ENCODE results near the gene AJAP1. TPM values are rescaled to one million over a fixed set of nuclear protein-coding genes. Genes with fewer than 3 reads are reported as not detected.

AJAP1 gene
- total and polyA plus RNA-seq, 2 donors: 0.98 to 1.2 TPM

GRCh38 chr1:4696753-4697152, 42.3 kb downstream of the AJAP1 start:
- DNase-seq (ENCODE audit: extremely low spot score): no peak
- H3K4me3 ChIP-seq (ENCODE audit: low read depth, low read length): no peak overlapping the region
- WGBS: 96% methylated on average over 2 of the region's 2 CpGs

GRCh38 chr1:4697801-4698200, 43.4 kb downstream of the AJAP1 start:
- Histone ChIP-seq H3K4me3 (ENCODE audit: low read depth, low read length) (no peak overlapping the region), H3K36me3 (ENCODE audit: insufficient read depth) (no peaks in the 10 kb centered on the region), H3K27ac (ENCODE audit: low read depth) (no peak overlapping the region), H3K4me1 (ENCODE audit: insufficient read depth) (no peaks in the 10 kb centered on the region)
- 85% methylated on average over 19 of the region's 19 CpGs for WGBS
- DNase-seq (ENCODE audit: extremely low spot score): no peak

More at GRCh38 chr1:4696753-4697152, 42.3 kb downstream of the AJAP1 start:
- Histone ChIP-seq H3K36me3 (ENCODE audit: insufficient read depth) (no peaks in the 10 kb centered on the region), H3K4me1 (ENCODE audit: insufficient read depth) (no peaks in the 10 kb centered on the region), H3K27ac (ENCODE audit: low read depth) (no peak overlapping the region)

DNA sequence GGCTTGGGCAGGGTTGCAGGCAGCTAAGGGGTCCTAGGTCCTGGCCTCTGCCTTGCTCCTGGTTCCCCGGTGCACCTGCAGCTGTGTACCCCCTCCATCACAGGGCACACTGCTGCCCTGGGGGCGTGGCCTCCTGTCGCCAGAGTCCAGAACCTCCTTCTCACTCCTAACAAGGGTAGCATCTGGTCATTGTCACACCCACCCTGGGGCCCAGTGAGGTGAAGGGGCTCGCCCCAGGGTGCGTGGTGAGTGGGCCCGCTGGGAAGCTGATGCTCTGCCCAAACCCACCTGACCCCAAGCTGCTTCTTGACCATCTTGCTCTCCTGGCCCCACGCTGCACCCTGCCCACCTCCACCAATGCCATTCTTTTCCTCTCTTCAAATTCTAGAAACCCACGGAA, 44.5 kb downstream of the AJAP1 start:
- no peak for DNase-seq (ENCODE audit: extremely low spot score)
- no peak overlapping the region for H3K27ac ChIP-seq (ENCODE audit: low read depth)
- H3K4me3 ChIP-seq (ENCODE audit: low read depth, low read length): no peak overlapping the region
- no peaks in the 10 kb centered on the region for H3K36me3 ChIP-seq (ENCODE audit: insufficient read depth)
- WGBS: 88% methylated on average over 8 of the region's 8 CpGs
- H3K4me1 ChIP-seq (ENCODE audit: insufficient read depth): no peaks in the 10 kb centered on the region

DNA sequence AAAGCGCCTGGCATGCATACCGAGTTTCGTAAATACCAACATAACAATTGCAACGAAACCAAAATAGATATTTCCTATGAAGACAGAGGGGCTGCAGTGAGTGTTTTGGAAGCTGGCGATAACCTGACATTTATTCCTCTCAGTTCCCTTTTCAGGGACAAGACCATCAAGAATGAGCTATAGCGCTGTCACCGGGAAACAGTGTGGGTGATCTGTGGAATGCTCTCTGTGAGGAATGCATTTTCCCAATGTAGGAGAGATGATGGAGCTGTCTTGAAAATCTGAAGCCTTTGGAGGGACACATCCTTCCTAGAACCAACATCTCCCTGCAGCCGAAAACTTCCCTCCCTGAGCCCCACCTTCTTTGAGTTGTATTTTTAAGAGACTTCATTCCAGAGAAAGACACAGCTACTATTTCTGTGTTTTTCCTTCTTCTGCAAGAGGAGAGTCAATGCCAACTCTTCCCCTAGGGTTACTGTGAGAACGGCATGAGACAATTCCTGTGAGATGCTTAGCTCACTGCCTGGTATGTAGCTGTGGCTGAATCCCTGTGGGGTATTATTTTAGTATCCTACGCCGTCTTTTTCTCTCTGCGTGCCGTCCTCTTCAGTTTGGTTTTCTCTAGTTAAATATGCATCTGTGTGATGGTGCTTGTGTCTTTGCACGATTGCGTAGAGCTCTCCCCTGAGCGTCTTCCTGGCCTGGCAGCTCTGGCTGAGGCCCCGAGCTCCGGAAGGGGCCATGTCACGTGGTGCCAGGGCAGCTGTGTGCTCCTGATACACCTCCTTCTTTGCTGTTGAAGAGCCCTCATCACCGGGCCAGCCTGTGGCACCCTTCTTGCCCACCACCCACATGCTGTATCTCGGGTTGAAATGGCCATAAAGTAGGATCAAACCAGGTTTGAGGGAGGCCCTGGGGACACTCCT, 45.2 kb downstream of the AJAP1 start:
- no peak overlapping the region for H3K4me3 ChIP-seq (ENCODE audit: low read depth, low read length)
- 65% methylated on average over 21 of the region's 21 CpGs for WGBS
- no peak for DNase-seq (ENCODE audit: extremely low spot score)
- no peak overlapping the region for H3K27ac ChIP-seq (ENCODE audit: low read depth)
- H3K36me3 ChIP-seq (ENCODE audit: insufficient read depth): no peaks in the 10 kb centered on the region
- no peaks in the 10 kb centered on the region for H3K4me1 ChIP-seq (ENCODE audit: insufficient read depth)

DNA sequence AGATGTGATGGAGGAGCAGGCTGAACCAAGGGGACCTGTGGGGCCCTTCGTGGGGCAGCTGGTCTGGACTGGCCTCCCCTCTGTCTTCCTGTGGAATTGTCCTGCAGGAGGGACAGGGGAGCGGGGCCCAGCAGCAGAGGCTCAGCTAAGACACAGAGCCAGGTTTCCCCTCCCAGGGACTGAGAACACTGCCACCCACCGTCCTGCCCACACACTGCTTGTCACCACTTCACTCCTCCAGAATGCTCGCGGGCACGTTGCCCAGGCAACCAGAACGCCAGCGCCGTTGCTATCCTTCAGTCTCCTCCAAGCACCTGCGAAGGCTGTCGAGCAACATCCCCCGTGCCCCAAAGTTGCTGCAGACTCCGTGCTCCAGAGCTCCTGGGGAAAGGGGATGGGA, 46.4 kb downstream of the AJAP1 start:
- H3K4me3 ChIP-seq (ENCODE audit: low read depth, low read length): no peak overlapping the region
- H3K36me3 ChIP-seq (ENCODE audit: insufficient read depth): no peaks in the 10 kb centered on the region
- 55% methylated on average over 13 of the region's 13 CpGs for WGBS
- no peak for DNase-seq (ENCODE audit: extremely low spot score)
- H3K4me1 ChIP-seq (ENCODE audit: insufficient read depth): no peaks in the 10 kb centered on the region
- H3K27ac ChIP-seq (ENCODE audit: low read depth): no peak overlapping the region

DNA sequence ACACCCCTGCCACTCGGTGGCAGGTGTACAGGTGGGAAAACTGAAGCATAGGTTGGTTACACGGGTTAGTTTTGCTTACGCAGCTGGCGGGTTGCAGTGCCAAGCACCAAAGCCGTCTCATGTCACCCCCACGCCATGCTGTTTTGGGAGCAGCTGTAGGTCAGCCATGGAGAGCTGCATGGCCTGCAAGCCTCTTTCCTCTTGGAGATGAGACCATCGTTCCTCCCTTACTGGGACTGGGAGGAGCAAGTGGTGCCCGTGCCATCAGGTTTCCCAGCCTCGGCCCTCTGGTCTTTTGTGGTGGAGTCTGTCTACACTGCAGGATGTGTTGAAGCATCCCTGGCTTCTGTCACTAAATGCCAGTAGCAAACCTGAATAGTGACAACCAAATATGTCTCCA, 46.9 kb downstream of the AJAP1 start:
- Histone ChIP-seq H3K36me3 (ENCODE audit: insufficient read depth) (no peaks in the 10 kb centered on the region), H3K4me1 (ENCODE audit: insufficient read depth) (no peaks in the 10 kb centered on the region), H3K4me3 (ENCODE audit: low read depth, low read length) (no peak overlapping the region), H3K27ac (ENCODE audit: low read depth) (no peak overlapping the region)
- WGBS: 85% methylated on average over 9 of the region's 9 CpGs
- no peak for DNase-seq (ENCODE audit: extremely low spot score)

DNA sequence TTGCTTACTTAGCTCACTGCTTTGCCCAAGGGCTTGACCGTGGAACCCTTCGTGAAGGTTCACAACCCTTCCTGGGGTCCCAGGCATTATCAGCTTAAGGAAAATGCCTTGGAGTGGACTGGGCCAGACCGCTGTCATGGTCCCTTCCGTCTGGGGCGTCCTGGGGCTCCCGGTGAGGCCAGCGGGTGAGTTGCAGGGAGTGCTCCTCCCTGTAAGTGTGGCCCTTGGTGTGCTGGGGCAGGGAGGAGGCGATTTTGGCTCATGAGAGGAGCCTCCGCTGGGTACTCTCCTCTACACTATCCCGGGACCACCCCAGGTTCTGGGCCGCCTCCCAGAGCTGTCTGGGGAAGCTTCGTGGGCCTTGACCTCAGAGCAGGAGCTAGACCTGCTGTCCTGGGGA, 48.1 kb downstream of the AJAP1 start:
- 91% methylated on average over 12 of the region's 12 CpGs for WGBS
- H3K36me3 ChIP-seq (ENCODE audit: insufficient read depth): no peaks in the 10 kb centered on the region
- no peak for DNase-seq (ENCODE audit: extremely low spot score)
- H3K4me1 ChIP-seq (ENCODE audit: insufficient read depth): no peaks in the 10 kb centered on the region
- H3K27ac ChIP-seq (ENCODE audit: low read depth): no peak overlapping the region
- H3K4me3 ChIP-seq (ENCODE audit: low read depth, low read length): no peak overlapping the region

- DNase-seq (ENCODE audit: extremely low spot score): no peak
- Histone ChIP-seq H3K36me3 (ENCODE audit: insufficient read depth) (no peaks in the 10 kb centered on the region), H3K4me3 (ENCODE audit: low read depth, low read length) (no peak overlapping the region), H3K4me1 (ENCODE audit: insufficient read depth) (no peaks in the 10 kb centered on the region), H3K27ac (ENCODE audit: low read depth) (no peak overlapping the region)
- WGBS: 82% methylated on average over 16 of the region's 16 CpGs
These were observed 48.5 kb downstream of the AJAP1 start for GRCh38 chr1:4702932-4703331.

DNA sequence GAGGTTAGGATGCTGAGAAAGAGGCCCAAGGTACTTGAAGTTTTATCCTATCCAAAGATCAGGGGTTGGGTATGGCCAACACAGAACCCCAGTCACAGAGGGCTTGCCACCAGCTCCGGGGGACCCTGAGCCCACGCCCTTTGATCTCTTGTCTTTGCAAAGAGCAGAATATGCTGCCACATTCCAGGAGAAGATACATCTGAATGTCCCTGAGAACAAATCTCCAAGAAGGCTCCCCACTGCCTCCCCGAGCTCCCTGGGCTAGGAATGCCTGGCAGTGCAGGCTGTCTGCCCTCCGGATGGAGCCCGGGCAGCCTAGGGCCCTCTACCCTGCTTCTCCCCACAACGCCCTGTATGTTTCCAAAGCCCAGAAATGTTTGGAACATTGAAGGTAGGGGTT, 49.2 kb downstream of the AJAP1 start:
- WGBS: 79% methylated on average over 6 of the region's 6 CpGs
- Histone ChIP-seq H3K27ac (ENCODE audit: low read depth) (no peak overlapping the region), H3K36me3 (ENCODE audit: insufficient read depth) (no peaks in the 10 kb centered on the region), H3K4me3 (ENCODE audit: low read depth, low read length) (no peak overlapping the region), H3K4me1 (ENCODE audit: insufficient read depth) (no peaks in the 10 kb centered on the region)
- DNase-seq (ENCODE audit: extremely low spot score): no peak

GRCh38 chr1:4708840-4709507, 54.6 kb downstream of the AJAP1 start:
- Histone ChIP-seq H3K4me1 (ENCODE audit: insufficient read depth) (no peaks in the 10 kb centered on the region), H3K4me3 (ENCODE audit: low read depth, low read length) (no peak overlapping the region), H3K36me3 (ENCODE audit: insufficient read depth) (no peaks in the 10 kb centered on the region), H3K27ac (ENCODE audit: low read depth) (no peak overlapping the region)
- WGBS: 76% methylated on average over 5 of the region's 5 CpGs
- no peak for DNase-seq (ENCODE audit: extremely low spot score)

- H3K4me1 ChIP-seq (ENCODE audit: insufficient read depth): no peaks in the 10 kb centered on the region
- WGBS: 92% methylated on average over 5 of the region's 5 CpGs
- no peaks in the 10 kb centered on the region for H3K36me3 ChIP-seq (ENCODE audit: insufficient read depth)
- H3K27ac ChIP-seq (ENCODE audit: low read depth): no peak overlapping the region
- no peak overlapping the region for H3K4me3 ChIP-seq (ENCODE audit: low read depth, low read length)
- no peak for DNase-seq (ENCODE audit: extremely low spot score)
These were observed 55.2 kb downstream of the AJAP1 start for GRCh38 chr1:4709641-4710040.

DNA sequence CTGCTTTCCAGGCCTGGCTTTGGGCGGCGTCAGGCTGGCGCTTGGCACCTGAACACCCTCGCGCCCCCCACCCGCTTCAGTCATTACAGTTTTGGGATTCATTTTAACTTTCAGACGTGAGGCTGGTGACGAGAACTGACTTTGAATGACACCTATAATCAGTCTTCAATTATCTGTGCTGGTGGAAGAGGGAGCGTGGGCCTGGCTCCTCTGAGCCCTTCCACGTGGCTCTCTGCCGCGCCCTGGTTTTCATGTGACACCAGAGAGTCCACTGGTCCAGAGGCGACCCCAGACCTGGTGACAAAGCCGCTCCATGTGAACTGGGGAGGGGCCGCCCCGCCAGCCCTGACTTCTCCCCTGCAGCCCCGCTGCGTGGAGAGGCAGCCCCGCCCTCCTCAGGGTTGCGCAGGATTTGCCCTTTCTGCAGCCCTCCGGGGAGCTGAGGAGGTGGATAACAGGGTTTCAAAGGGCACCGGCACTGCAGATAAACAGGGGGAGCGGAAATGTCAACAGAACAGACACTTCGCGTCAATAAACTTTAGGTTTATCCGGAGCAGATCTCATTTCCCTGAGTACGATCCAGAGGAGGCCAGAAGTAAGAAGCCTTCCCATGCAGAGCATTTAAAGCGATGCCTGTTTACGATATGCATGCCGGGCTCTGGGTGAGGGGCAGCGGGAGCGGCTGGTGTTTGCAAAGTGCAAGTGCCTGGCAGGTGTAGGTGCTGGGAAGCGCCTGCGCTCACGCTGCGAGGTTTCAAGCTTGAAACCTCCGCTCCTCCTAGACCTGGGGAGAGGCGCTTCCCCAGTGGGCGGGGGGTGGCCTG, 56.4 kb downstream of the AJAP1 start:
- Histone ChIP-seq H3K4me1 (ENCODE audit: insufficient read depth) (no peaks in the 10 kb centered on the region), H3K4me3 (ENCODE audit: low read depth, low read length) (peak overlapping the region; percentile 4), H3K36me3 (ENCODE audit: insufficient read depth) (no peaks in the 10 kb centered on the region), H3K27ac (ENCODE audit: low read depth) (no peak overlapping the region)
- 30% methylated on average over 39 of the region's 39 CpGs for WGBS
- no peak for DNase-seq (ENCODE audit: extremely low spot score)

GRCh38 chr1:4711416-4712275, 57.2 kb downstream of the AJAP1 start:
- no peak overlapping the region for H3K27ac ChIP-seq (ENCODE audit: low read depth)
- no peaks in the 10 kb centered on the region for H3K36me3 ChIP-seq (ENCODE audit: insufficient read depth)
- H3K4me3 ChIP-seq (ENCODE audit: low read depth, low read length): peak overlapping the region; percentile 4
- DNase-seq (ENCODE audit: extremely low spot score): no peak
- no peaks in the 10 kb centered on the region for H3K4me1 ChIP-seq (ENCODE audit: insufficient read depth)
- WGBS: 56% methylated on average over 66 of the region's 66 CpGs

Data from urinary bladder (tissue), 4 donors.